ENCODE data around the gene AQP6. TPM values are rescaled to one million over a fixed set of nuclear protein-coding genes. Genes with fewer than 3 reads are reported as not detected.

The AQP6 gene
- total and polyA plus RNA-seq, 10 donors, result 0.03 to 0.36 TPM; not detected in 8

GRCh38 chr12:49969027-49969426, 3.7 kb upstream of the AQP6 start:
- intact Hi-C loops (cut with DNase I; ENCODE audit: low total_unique reads), result loop anchor here (5.0 kb wide), 1 partner anchor 88 kb away; the partner anchor contains the start of gene ASIC1
- DNase-seq, result no peak

GRCh38 chr12:49969651-49970429, 2.9 kb upstream of the AQP6 start:
- intact Hi-C loops (cut with DNase I; ENCODE audit: low total_unique reads), result loop anchor here (5.0 kb wide), 1 partner anchor 87 kb away; the partner anchor contains the start of gene ASIC1
- Histone ChIP-seq H3K4me1 (peaks cover 7 to 29% (median 13%) of the 10 kb centered on the region in 6 donors), H3K9me3 (no peaks in the 10 kb centered on the region), H3K4me3 (no peak overlapping the region), H3K27me3 (replicated peaks in 1 of 7) (peaks cover 0 to 77% (median 19%) of the 10 kb centered on the region in 7 donors), H3K36me3 (no peaks in the 10 kb centered on the region), H3K27ac (no peak overlapping the region)
- TF ChIP-seq, protein P1, sequence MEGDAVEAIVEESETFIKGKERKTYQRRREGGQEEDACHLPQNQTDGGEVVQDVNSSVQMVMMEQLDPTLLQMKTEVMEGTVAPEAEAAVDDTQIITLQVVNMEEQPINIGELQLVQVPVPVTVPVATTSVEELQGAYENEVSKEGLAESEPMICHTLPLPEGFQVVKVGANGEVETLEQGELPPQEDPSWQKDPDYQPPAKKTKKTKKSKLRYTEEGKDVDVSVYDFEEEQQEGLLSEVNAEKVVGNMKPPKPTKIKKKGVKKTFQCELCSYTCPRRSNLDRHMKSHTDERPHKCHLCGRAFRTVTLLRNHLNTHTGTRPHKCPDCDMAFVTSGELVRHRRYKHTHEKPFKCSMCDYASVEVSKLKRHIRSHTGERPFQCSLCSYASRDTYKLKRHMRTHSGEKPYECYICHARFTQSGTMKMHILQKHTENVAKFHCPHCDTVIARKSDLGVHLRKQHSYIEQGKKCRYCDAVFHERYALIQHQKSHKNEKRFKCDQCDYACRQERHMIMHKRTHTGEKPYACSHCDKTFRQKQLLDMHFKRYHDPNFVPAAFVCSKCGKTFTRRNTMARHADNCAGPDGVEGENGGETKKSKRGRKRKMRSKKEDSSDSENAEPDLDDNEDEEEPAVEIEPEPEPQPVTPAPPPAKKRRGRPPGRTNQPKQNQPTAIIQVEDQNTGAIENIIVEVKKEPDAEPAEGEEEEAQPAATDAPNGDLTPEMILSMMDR (IDR thresholded peaks at IDR 0.05 in 8 of 11, conservative IDR thresholded peaks at IDR 0.05 in 3 of 11), result no peak
- WGBS, 5 donors, result 69 to 79% (median 74%) methylated on average over 12 of the region's 12 CpGs
- no peak for DNase-seq

More at GRCh38 chr12:49969027-49969426, 3.7 kb upstream of the AQP6 start:
- WGBS, 5 donors, result 71 to 95% (median 82%) methylated on average over 2 to 5 of the region's 5 CpGs
- no peak overlapping the region for H3K4me3 ChIP-seq
- no peak overlapping the region for H3K27ac ChIP-seq
- TF ChIP-seq, protein P1 (IDR thresholded peaks at IDR 0.05 in 8 of 11, conservative IDR thresholded peaks at IDR 0.05 in 3 of 11), result no peak
- no peak for TF ChIP-seq POLR2AphosphoS5 (IDR thresholded peaks at IDR 0.05)
- TF ChIP-seq POLR2A (IDR thresholded peaks at IDR 0.05), result no peak
- H3K4me1 ChIP-seq, result peaks cover 7 to 24% (median 13%) of the 10 kb centered on the region in 6 donors
- peaks cover 0 to 85% (median 19%) of the 10 kb centered on the region in 7 donors for H3K27me3 ChIP-seq (replicated peaks in 1 of 7)
- no peaks in the 10 kb centered on the region for H3K9me3 ChIP-seq
- no peaks in the 10 kb centered on the region for H3K36me3 ChIP-seq

DNA sequence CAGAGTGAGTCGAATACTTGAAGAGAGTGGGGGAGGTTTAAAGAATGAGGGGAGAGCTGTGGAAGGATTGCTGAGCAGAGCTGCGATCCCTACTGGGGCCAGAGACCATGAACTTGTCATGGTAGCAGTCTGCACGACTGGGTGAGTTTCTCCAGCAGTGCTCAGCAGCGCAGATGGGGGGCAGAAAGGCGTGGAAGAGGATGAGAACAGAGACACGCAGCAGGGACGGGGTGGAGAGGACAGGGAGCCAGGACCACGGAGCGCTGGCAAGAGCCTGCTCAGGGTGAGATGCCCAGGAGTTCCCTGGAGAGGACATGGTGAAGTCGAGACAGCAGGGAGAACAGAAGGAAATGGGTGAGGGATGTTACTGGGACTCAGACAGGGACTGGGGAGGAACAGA, 2.1 kb upstream of the AQP6 start:
- TF ChIP-seq, protein P1 (IDR thresholded peaks at IDR 0.05 in 8 of 11, conservative IDR thresholded peaks at IDR 0.05 in 3 of 11), result no peak
- TF ChIP-seq POLR2A (IDR thresholded peaks at IDR 0.05), result no peak
- no peak for TF ChIP-seq POLR2AphosphoS5 (IDR thresholded peaks at IDR 0.05)
- no peak overlapping the region for H3K4me3 ChIP-seq
- H3K27ac ChIP-seq, result no peak overlapping the region
- peaks cover 0 to 69% (median 19%) of the 10 kb centered on the region in 7 donors for H3K27me3 ChIP-seq (replicated peaks in 1 of 7)
- intact Hi-C loops (cut with DNase I; ENCODE audit: low total_unique reads), result no loop called here
- peaks cover 7 to 29% (median 13%) of the 10 kb centered on the region in 6 donors for H3K4me1 ChIP-seq
- 72 to 86% (median 83%) methylated on average over 10 of the region's 10 CpGs for WGBS, 5 donors
- no peaks in the 10 kb centered on the region for H3K9me3 ChIP-seq
- H3K36me3 ChIP-seq, result no peaks in the 10 kb centered on the region
- DNase-seq, result no peak

GRCh38 chr12:49971141-49971540, 1.6 kb upstream of the AQP6 start:
- Histone ChIP-seq H3K27me3 (replicated peaks in 1 of 7) (peaks cover 0 to 64% (median 19%) of the 10 kb centered on the region in 7 donors), H3K36me3 (no peaks in the 10 kb centered on the region), H3K4me1 (peaks cover 7 to 29% (median 13%) of the 10 kb centered on the region in 6 donors), H3K9me3 (no peaks in the 10 kb centered on the region), H3K27ac (no peak overlapping the region), H3K4me3 (no peak overlapping the region)
- no peak for DNase-seq
- intact Hi-C loops (cut with DNase I; ENCODE audit: low total_unique reads), result no loop called here
- 79 to 91% (median 87%) methylated on average over 6 of the region's 6 CpGs for WGBS, 5 donors
- TF ChIP-seq, protein P1 (IDR thresholded peaks at IDR 0.05 in 8 of 11, conservative IDR thresholded peaks at IDR 0.05 in 3 of 11), result no peak
- TF ChIP-seq POLR2A (IDR thresholded peaks at IDR 0.05) (no peak), POLR2AphosphoS5 (IDR thresholded peaks at IDR 0.05) (no peak)

All from spleen (tissue), 11 donors.